Measurements from ENCODE around the gene SYNGR2. TPM values are rescaled to one million over a fixed set of nuclear protein-coding genes. Genes with fewer than 3 reads are reported as not detected.
A peak's percentile ranks its signal among the peaks of the same experiment; 100 is the strongest.

Gene SYNGR2
- total RNA-seq, 6 donors from 2014 or later: 110 to 265 (median 179) TPM

DNA sequence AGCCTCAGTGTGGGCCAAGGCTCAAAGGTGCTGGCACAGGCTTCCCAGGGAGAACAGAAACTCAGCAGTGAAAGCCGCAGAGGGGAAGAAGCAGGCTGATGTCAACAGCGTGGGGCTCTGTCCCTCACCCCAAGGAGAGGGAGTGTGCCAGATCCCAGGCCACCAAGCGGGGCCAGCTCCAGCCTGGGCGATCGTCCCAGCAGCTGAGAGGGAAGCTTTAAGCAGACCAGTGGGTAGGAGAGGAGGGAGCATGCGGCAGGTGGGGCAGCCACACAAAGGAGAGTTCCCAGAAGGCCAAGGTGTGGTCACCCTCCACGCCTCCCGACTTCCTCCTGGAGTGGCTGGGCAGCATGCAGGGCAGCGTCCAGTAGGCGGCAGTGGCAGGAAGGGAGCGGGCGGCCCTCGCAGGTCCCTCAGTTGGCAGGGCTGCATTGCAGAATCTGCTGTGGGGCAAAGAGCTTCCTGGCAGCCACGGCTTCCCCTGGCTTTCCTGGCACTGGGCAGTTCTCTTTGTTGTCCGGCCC is 6.0 kb downstream of the SYNGR2 start:
- Histone ChIP-seq H3K4me1 (peaks cover 74 to 87% (median 83%) of the 10 kb centered on the region in 4 donors), H3K4me3 (peak overlapping the region in 2 of 4 donors; percentile 1 to 9)

DNA sequence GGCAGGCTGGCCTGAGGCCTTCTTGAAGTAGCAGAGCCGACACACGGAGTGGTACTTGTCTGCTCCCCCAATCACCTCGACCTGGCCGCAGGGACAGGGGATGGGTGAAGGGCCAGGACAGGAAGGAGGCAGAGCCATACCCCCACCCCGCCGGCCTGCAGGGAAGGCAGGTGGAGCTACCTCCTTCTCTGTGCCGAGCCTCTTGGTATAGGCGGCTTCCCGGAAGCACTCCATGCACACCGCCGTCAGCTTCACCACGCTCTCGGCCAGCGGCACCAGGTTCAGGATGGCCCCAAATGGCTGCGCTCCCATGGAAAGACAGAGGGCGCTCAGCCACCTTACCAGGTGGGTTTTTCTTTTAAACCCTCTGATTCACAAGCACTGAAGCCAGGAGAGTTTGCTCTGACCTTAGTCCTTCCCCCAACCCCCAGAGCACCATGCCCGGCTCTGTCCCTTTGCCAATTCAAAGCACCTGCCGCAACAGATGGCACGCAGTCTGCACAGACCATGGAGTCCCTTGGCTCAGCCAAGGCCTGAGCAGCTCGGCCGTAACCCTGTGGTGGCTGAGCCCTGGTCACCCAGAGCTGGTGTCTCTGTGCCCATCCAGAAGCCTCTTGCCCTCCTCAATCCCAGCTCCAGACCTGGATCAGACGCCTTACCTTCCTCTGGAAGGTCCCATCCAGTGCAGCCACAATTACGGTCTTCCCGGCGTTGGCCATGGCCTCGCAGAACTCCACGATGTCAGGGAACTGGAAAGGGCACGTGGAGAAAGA is 6.7 kb downstream of the SYNGR2 start:
- TF ChIP-seq, protein P1, sequence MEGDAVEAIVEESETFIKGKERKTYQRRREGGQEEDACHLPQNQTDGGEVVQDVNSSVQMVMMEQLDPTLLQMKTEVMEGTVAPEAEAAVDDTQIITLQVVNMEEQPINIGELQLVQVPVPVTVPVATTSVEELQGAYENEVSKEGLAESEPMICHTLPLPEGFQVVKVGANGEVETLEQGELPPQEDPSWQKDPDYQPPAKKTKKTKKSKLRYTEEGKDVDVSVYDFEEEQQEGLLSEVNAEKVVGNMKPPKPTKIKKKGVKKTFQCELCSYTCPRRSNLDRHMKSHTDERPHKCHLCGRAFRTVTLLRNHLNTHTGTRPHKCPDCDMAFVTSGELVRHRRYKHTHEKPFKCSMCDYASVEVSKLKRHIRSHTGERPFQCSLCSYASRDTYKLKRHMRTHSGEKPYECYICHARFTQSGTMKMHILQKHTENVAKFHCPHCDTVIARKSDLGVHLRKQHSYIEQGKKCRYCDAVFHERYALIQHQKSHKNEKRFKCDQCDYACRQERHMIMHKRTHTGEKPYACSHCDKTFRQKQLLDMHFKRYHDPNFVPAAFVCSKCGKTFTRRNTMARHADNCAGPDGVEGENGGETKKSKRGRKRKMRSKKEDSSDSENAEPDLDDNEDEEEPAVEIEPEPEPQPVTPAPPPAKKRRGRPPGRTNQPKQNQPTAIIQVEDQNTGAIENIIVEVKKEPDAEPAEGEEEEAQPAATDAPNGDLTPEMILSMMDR (IDR thresholded peaks at IDR 0.05): peak in 1 of 6 experiments; percentile 6
- TF ChIP-seq EP300 (IDR thresholded peaks at IDR 0.05): no peak
- TF ChIP-seq POLR2AphosphoS5 (IDR thresholded peaks at IDR 0.05): no peak
- TF ChIP-seq POLR2A (IDR thresholded peaks at IDR 0.05): peak in 2 of 4 donors; percentile 1 to 51
- Histone ChIP-seq H3K4me1 (peaks cover 75 to 87% (median 83%) of the 10 kb centered on the region in 4 donors), H3K4me3 (peak overlapping the region in 3 of 4 donors; percentile 1 to 9 (median 3)), H3K36me3 (peaks cover 0 to 31% (median 14%) of the 10 kb centered on the region in 4 donors), H3K27me3 (no peaks in the 10 kb centered on the region), H3K27ac (peak overlapping the region; percentile 83 to 95 (median 92)), H3K9me3 (no peaks in the 10 kb centered on the region)
- DNase-seq: peak in 1 of 2 donors; percentile 80
- peak; percentile 2 to 70 for ATAC-seq (ENCODE audit: low FRiP score in 2 of 2)
- WGBS, 2 donors: 47 to 86% methylated on average over 20 to 28 of the region's 28 CpGs

More for the DNA sequence above, 6.0 kb downstream of the SYNGR2 start:
- Histone ChIP-seq H3K27ac (peak overlapping the region; percentile 83 to 95 (median 92)), H3K36me3 (peaks cover 0 to 31% (median 14%) of the 10 kb centered on the region in 4 donors), H3K9me3 (no peaks in the 10 kb centered on the region), H3K27me3 (no peaks in the 10 kb centered on the region)
- WGBS, 2 donors: 7 to 10% methylated on average over 6 to 11 of the region's 15 CpGs
- DNase-seq (peak; percentile 93 to 98), ATAC-seq (ENCODE audit: low FRiP score in 2 of 2) (peak; percentile 82 to 92)
- TF ChIP-seq EP300 (IDR thresholded peaks at IDR 0.05) (peak in 3 of 4 donors; percentile 80 to 91 (median 83)), POLR2A (IDR thresholded peaks at IDR 0.05) (peak in 2 of 4 donors; percentile 56 to 81), POLR2AphosphoS5 (IDR thresholded peaks at IDR 0.05) (peak; percentile 89 to 93)
- TF ChIP-seq, protein P1 (IDR thresholded peaks at IDR 0.05): peak; percentile 70 to 97 (median 92)

DNA sequence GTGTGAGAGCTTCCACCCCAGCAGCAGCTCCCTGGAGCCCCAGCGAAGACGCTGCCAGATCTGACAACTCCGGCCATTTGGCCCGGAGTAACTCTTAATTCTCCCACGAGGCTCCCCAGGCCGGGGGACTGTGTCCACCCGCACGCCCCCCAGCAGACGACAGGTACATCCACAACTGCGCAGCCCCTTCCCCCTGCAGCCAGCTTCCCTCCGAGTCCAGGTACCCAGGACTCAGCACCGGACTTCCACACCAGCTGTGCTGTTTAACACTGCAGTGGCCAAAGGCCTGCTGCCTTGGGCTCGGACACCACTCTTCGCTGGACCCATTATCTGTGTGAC is 7.2 kb downstream of the SYNGR2 start:
- Histone ChIP-seq H3K27me3 (no peaks in the 10 kb centered on the region), H3K4me3 (peak overlapping the region in 2 of 4 donors; percentile 1 to 9), H3K36me3 (peaks cover 0 to 28% (median 14%) of the 10 kb centered on the region in 4 donors), H3K4me1 (peaks cover 74 to 87% (median 83%) of the 10 kb centered on the region in 4 donors), H3K9me3 (no peaks in the 10 kb centered on the region), H3K27ac (peak overlapping the region; percentile 83 to 95 (median 92))
- 81 to 90% methylated on average over 14 of the region's 14 CpGs for WGBS, 2 donors
- no peak for DNase-seq
- TF ChIP-seq POLR2A (IDR thresholded peaks at IDR 0.05): no peak
- TF ChIP-seq EP300 (IDR thresholded peaks at IDR 0.05): no peak
- TF ChIP-seq POLR2AphosphoS5 (IDR thresholded peaks at IDR 0.05): no peak
- TF ChIP-seq, protein P1 (IDR thresholded peaks at IDR 0.05): no peak
- no peak for ATAC-seq (ENCODE audit: low FRiP score in 2 of 2)

DNA sequence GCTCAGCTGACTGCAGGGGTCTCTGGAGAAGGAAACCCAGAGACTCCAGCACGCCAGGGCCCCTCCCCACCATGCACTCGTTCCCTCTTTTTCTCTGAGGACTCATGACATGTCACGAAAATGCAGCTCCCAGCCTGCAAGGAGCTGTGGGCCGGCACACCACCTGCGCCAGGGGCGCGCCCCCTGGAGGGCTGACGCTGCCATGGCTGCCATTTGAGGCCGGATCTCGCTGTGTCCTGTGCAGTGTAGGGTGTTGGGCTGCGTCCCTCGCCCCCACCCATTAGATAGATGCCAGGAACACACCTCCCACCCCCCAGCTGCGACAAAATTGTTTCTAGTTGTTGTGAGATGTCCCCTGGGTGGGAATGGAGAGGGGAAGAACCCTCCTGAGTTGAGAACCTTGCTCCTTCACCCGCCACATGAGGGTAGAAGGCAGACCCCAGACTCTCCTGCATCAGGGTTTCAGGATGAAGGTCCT is 8.2 kb downstream of the SYNGR2 start:
- no peak overlapping the region for H3K4me3 ChIP-seq
- peaks cover 67 to 81% (median 77%) of the 10 kb centered on the region in 4 donors for H3K4me1 ChIP-seq
- no peaks in the 10 kb centered on the region for H3K9me3 ChIP-seq
- DNase-seq (peak; percentile 90 to 96), ATAC-seq (ENCODE audit: low FRiP score in 2 of 2) (peak; percentile 51 to 66)
- no peaks in the 10 kb centered on the region for H3K27me3 ChIP-seq
- no peak for TF ChIP-seq POLR2A (IDR thresholded peaks at IDR 0.05)
- TF ChIP-seq, protein P1 (IDR thresholded peaks at IDR 0.05): peak; percentile 90 to 95 (median 92)
- no peak for TF ChIP-seq EP300 (IDR thresholded peaks at IDR 0.05)
- TF ChIP-seq POLR2AphosphoS5 (IDR thresholded peaks at IDR 0.05): no peak
- peaks cover 0 to 18% (median 9%) of the 10 kb centered on the region in 4 donors for H3K36me3 ChIP-seq
- H3K27ac ChIP-seq: peak overlapping the region in 3 of 4 donors; percentile 91 to 95 (median 94)
- 15 to 40% methylated on average over 3 to 13 of the region's 14 CpGs for WGBS, 2 donors

All from upper lobe of left lung (tissue), 6 donors.